IMR-90 (cell line): ENCODE measurements around the gene TSEN34. TPM values are rescaled to one million over a fixed set of nuclear protein-coding genes. Genes with fewer than 3 reads are reported as not detected.

Source experiments
- ATAC-seq: fragments of 200-7000 bp; cut with Tn5 transposase; 2 replicates; pipeline ENCODE4 v1.9.1; 2020; ENCODE audit warnings: low read depth, mild to moderate bottlenecking, moderate library complexity
- BruUV-seq: library from RNA; stranded (reverse); fragments of 400-500 nt; replicated peaks from 2 replicates; lab custom pipeline; 2021; lab: Mats Ljungman, UMichigan
- CTCF ChIA-PET: fragments of 300-600 bp; formaldehyde crosslinking; extraction: SDS; loops from one replicate; lab custom pipeline; 2021; ENCODE audit warnings: antibody characterized with exemption; lab: Yijun Ruan, JAX
- POLR2A ChIA-PET: fragments of 300-600 bp; sonication (Branson Sonifier 250); formaldehyde crosslinking; loops from one replicate; lab custom pipeline; 2022; ENCODE audit warnings: antibody characterized with exemption; ENCODE audit not compliant: unreplicated experiment; lab: Charles Lee
- DNase-seq: peaks from one replicate; pipeline ENCODE4 v3.0.0; 2013
- H2AFZ ChIP-seq: replicated peaks from 2 replicates; pipeline ENCODE3; 2013; ENCODE audit warnings: low read length, mild to moderate bottlenecking; ENCODE audit not compliant: poor library complexity
- H2AK5ac ChIP-seq: 2 replicates; pipeline ENCODE4 v1.6.1; 2013; ENCODE audit warnings: low read depth, low read length, inconsistent platforms
- H2AK9ac ChIP-seq: replicated peaks from 2 replicates; pipeline ENCODE3; 2013; ENCODE audit warnings: mild to moderate bottlenecking, low read depth, low read length, moderate library complexity; ENCODE audit not compliant: poor library complexity
- H2BK120ac ChIP-seq: 2 replicates; pipeline ENCODE4 v1.6.1; 2013; ENCODE audit warnings: low read depth, low read length, inconsistent platforms
- H2BK15ac ChIP-seq: 3 replicates; pipeline ENCODE4 v1.6.1; 2013; ENCODE audit warnings: low read depth, low read length, inconsistent platforms
- H2BK20ac ChIP-seq: 2 replicates; pipeline ENCODE4 v1.6.1; 2013; ENCODE audit warnings: low read depth, mild to moderate bottlenecking, inconsistent platforms, low read length, moderate library complexity
- H2BK5ac ChIP-seq: 2 replicates; pipeline ENCODE4 v1.6.1; 2013; ENCODE audit warnings: mild to moderate bottlenecking, low read depth, low read length, inconsistent platforms; ENCODE audit not compliant: poor library complexity, severe bottlenecking
- H3K14ac ChIP-seq: replicated peaks from 2 replicates; pipeline ENCODE4 v1.6.1; 2013; ENCODE audit warnings: low read depth, low read length, inconsistent platforms
- H3K18ac ChIP-seq: 2 replicates; pipeline ENCODE4 v1.6.1; 2013; ENCODE audit warnings: low read depth, low read length, control low read depth
- H3K23ac ChIP-seq: 2 replicates; pipeline ENCODE4 v1.6.1; 2013; ENCODE audit warnings: low read depth, low read length, inconsistent platforms
- H3K27ac ChIP-seq: 2 replicates; pipeline ENCODE4 v1.5.1; 2013; ENCODE audit warnings: mild to moderate bottlenecking, control low read depth, low read length; ENCODE audit not compliant: insufficient read depth
- H3K27me3 ChIP-seq: 2 replicates; pipeline ENCODE4 v1.6.1; 2013; ENCODE audit warnings: low read length; ENCODE audit not compliant: control insufficient read depth, insufficient read depth
- H3K36me3 ChIP-seq: 2 replicates; pipeline ENCODE4 v1.6.1; 2013; ENCODE audit warnings: low read length, mixed read lengths; ENCODE audit not compliant: control insufficient read depth, insufficient read depth
- H3K4ac ChIP-seq: 2 replicates; pipeline ENCODE4 v1.6.1; 2013; ENCODE audit warnings: low read depth, low read length, inconsistent platforms
- H3K4me1 ChIP-seq: 2 replicates; pipeline ENCODE4 v1.6.1; 2013; ENCODE audit warnings: low read length, mixed read lengths; ENCODE audit not compliant: control insufficient read depth, insufficient read depth
- H3K4me2 ChIP-seq: 2 replicates; pipeline ENCODE4 v1.6.1; 2013; ENCODE audit warnings: low read depth, mild to moderate bottlenecking, control low read depth, low read length, moderate library complexity
- H3K4me3 ChIP-seq: 2 replicates; pipeline ENCODE4 v1.5.1; 2013; ENCODE audit warnings: low read depth, mild to moderate bottlenecking, control low read depth, low read length, moderate library complexity; ENCODE audit not compliant: insufficient read depth
- H3K56ac ChIP-seq: 2 replicates; pipeline ENCODE4 v1.6.1; 2013; ENCODE audit warnings: low read length, inconsistent platforms; ENCODE audit not compliant: insufficient read depth; ENCODE audit errors: extremely low read depth
- H3K79me1 ChIP-seq, 2 experiments: 2 replicates each; pipeline ENCODE4 v1.6.1; 2013; ENCODE audit warnings: low read length in 2 of 2, inconsistent platforms in 1 of 2, low read depth in 1 of 2
- H3K9ac ChIP-seq: 2 replicates; pipeline ENCODE4 v1.6.1; 2013; ENCODE audit warnings: low read depth, low read length, control low read depth
- H3K9me1 ChIP-seq: 2 replicates; pipeline ENCODE4 v1.6.1; 2013; ENCODE audit warnings: low read length, inconsistent platforms; ENCODE audit not compliant: insufficient read depth
- H3K9me3 ChIP-seq: 2 replicates; pipeline ENCODE4 v1.6.1; 2013; ENCODE audit warnings: low read length; ENCODE audit not compliant: control insufficient read depth, insufficient read depth
- H4K20me1 ChIP-seq: 2 replicates; pipeline ENCODE4 v1.6.1; 2013; ENCODE audit warnings: low read length, inconsistent platforms; ENCODE audit not compliant: insufficient read depth
- H4K5ac ChIP-seq: 2 replicates; pipeline ENCODE4 v1.6.1; 2013; ENCODE audit warnings: mild to moderate bottlenecking, low read depth, low read length, control low read depth
- H4K8ac ChIP-seq, 2 experiments: 2 replicates each; pipeline ENCODE4 v1.6.1; 2013; ENCODE audit warnings: low read depth in 2 of 2, low read length in 2 of 2, control low read depth in 1 of 2, inconsistent platforms in 1 of 2
- H4K91ac ChIP-seq: 2 replicates; pipeline ENCODE4 v1.6.1; 2013; ENCODE audit warnings: low read depth, low read length, inconsistent platforms; ENCODE audit not compliant: insufficient read depth
- BHLHE40 ChIP-seq: fragments of 150-350 bp; IDR thresholded peaks from 2 replicates; pipeline ENCODE4 v1.6.1; 2016; ENCODE audit warnings: mild to moderate bottlenecking, low read depth, low read length
- CEBPB ChIP-seq: IDR thresholded peaks from 2 replicates; pipeline ENCODE4 v1.6.1; 2012; ENCODE audit warnings: low read depth, low read length, improper control_type of control experiment
- CHD1 ChIP-seq: IDR thresholded peaks from 2 replicates; pipeline ENCODE4 v1.6.1; 2012; ENCODE audit warnings: low read depth, low read length, improper control_type of control experiment
- CTCF ChIP-seq: conservative IDR thresholded peaks from 2 replicates; pipeline ENCODE4 v1.5.1; 2012; ENCODE audit warnings: mild to moderate bottlenecking, low read depth, low read length, improper control_type of control experiment
- ELK1 ChIP-seq: fragments of 150-350 bp; IDR thresholded peaks from 2 replicates; pipeline ENCODE4 v1.6.1; 2016; ENCODE audit warnings: low read depth, mild to moderate bottlenecking, low read length, moderate library complexity, borderline replicate concordance
- FOS ChIP-seq: fragments of 150-350 bp; IDR thresholded peaks from 2 replicates; pipeline ENCODE4 v1.6.1; 2016; ENCODE audit warnings: low read depth, low read length
- MAFK ChIP-seq: IDR thresholded peaks from 2 replicates; pipeline ENCODE4 v1.6.1; 2012; ENCODE audit warnings: low read depth, low read length, improper control_type of control experiment
- MAZ ChIP-seq: IDR thresholded peaks from 2 replicates; pipeline ENCODE4 v1.6.1; 2012; ENCODE audit warnings: low read depth, mild to moderate bottlenecking, low read length, improper control_type of control experiment, moderate library complexity, borderline replicate concordance
- MXI1 ChIP-seq: IDR thresholded peaks from 2 replicates; pipeline ENCODE4 v1.6.1; 2012; ENCODE audit warnings: low read depth, mild to moderate bottlenecking, low read length, moderate library complexity, borderline replicate concordance
- RAD21 ChIP-seq: IDR thresholded peaks from 2 replicates; pipeline ENCODE4 v1.6.1; 2012; ENCODE audit warnings: low read length, improper control_type of control experiment
- RCOR1 ChIP-seq: IDR thresholded peaks from 2 replicates; pipeline ENCODE4 v1.6.1; 2012; ENCODE audit warnings: mild to moderate bottlenecking, low read length, improper control_type of control experiment; ENCODE audit not compliant: insufficient replicate concordance
- RFX5 ChIP-seq: IDR thresholded peaks from 2 replicates; pipeline ENCODE4 v1.8.0; 2012; ENCODE audit warnings: low read depth, mild to moderate bottlenecking, low read length, moderate library complexity
- SMC3 ChIP-seq: fragments of 150-350 bp; IDR thresholded peaks from 2 replicates; pipeline ENCODE4 v1.6.1; 2016; ENCODE audit warnings: low read depth, mild to moderate bottlenecking, antibody characterized with exemption, low read length, moderate library complexity
- USF2 ChIP-seq: fragments of 150-350 bp; IDR thresholded peaks from 2 replicates; pipeline ENCODE4 v1.6.1; 2017; ENCODE audit warnings: mild to moderate bottlenecking, antibody characterized with exemption, low read length, low read depth
- WGBS, 2 experiments: methylation state at CpG; one replicate each; pipeline versions ENCODE4 v1.1.5 to v1.1.7; 2013; ENCODE audit warnings: missing lambda C conversion rate in 2 of 2; ENCODE audit not compliant: insufficient read length in 1 of 2; ENCODE audit errors: extremely low coverage in 2 of 2; 5-methylcytosine and 5-hydroxymethylcytosine counted together
- dilution Hi-C: fragments of 300-500 bp; cut with HindIII; formaldehyde crosslinking; loops from one replicate; pipeline ENCODE4 v1.14.3; 2018; ENCODE audit warnings: low sequenced_read_pairs; ENCODE audit not compliant: unreplicated experiment
- in situ Hi-C: fragments of 300-500 bp; cut with MboI; formaldehyde crosslinking; loops from 3 replicates; pipeline ENCODE4 v1.14.3; 2019; ENCODE audit warnings: low sequenced_read_pairs, inconsistent platforms, mixed read lengths
- intact Hi-C: fragments of 100-400 bp; cut with micrococcal nuclease; formaldehyde crosslinking; loops from 2 replicates; pipeline ENCODE4 v1.10.0; 2022
- polyA plus RNA-seq, 3 experiments: library from polyadenylated mRNA; depleted of rRNA; stranded (reverse); fragments of >200 nt; gene quantifications; 2 replicates each; pipeline ENCODE4 v1.2.3, GENCODE V29; 2012; ENCODE audit warnings: low replicate concordance in 1 of 3
- total RNA-seq: library from RNA; depleted of rRNA; stranded (reverse); fragments of >200 nt; gene quantifications from 2 replicates; pipeline ENCODE4 v1.2.3, GENCODE V29; 2012

Gene TSEN34
- total and polyA plus RNA-seq, 2 of the 4 experiments (the other 2 are of a cell fraction): 32.1 to 69.4 TPM

GRCh38 chr19:54172471-54173358, 18.4 kb upstream of the TSEN34 start, which contains the start of gene TMC4:
TSS of gene TMC4 (minus strand) at chr19:54173160. CDS start at chr19:54173117, 43 bp downstream.
- Histone ChIP-seq H3K56ac (no peak within 1 kb of the TSS), H3K27me3 (no peaks in the 10 kb centered on the region), H3K9me1 (no peaks in the 10 kb centered on the region), H3K79me1 (no peaks in the 10 kb centered on the region; a peak in 1 of 4 replicates), H3K9ac (no peak within 1 kb of the TSS), H3K4me2 (no peak within 1 kb of the TSS), H2BK20ac (no peak within 1 kb of the TSS), H3K18ac (no peak within 1 kb of the TSS), H2AFZ (peak within 1 kb of the TSS; percentile 75), H3K4me1 (no peaks in the 10 kb centered on the region), H4K8ac (no peak within 1 kb of the TSS), H3K36me3 (peaks cover 6% of the 10 kb centered on the region; the same call in 1 of the 2 replicates), H4K5ac (no peak within 1 kb of the TSS), H4K20me1 (no peaks in the 10 kb centered on the region; the same call in 1 of the 2 replicates), H3K14ac (no peak within 1 kb of the TSS), H3K9me3 (no peaks in the 10 kb centered on the region), H2BK120ac (no peak within 1 kb of the TSS), H2BK15ac (no peak within 1 kb of the TSS), H3K27ac (no peak within 1 kb of the TSS), H4K91ac (no peak within 1 kb of the TSS), H3K23ac (no peak within 1 kb of the TSS), H2BK5ac (no peak within 1 kb of the TSS), H2AK5ac (0 out of 2 replicates have a peak within 1 kb of the TSS, but pooled peaks have one; percentile 15), H2AK9ac (peak within 1 kb of the TSS; percentile 72), H3K4ac (no peak within 1 kb of the TSS), H3K4me3 (no peak within 1 kb of the TSS)
- in situ Hi-C loops (no loop called here), intact Hi-C loops (no loop called here), dilution Hi-C loops (no loop called here)
- ChIA-PET CTCF (no interaction called here), POLR2A (no interaction called here)
- WGBS, 2 experiments: 43% methylated on average over 4 of the region's 13 CpGs; no CpG with 5 or more reads in 1 of the 2 experiments
- BruUV-seq: no TSS peak
- ATAC-seq (peak; percentile 55), DNase-seq (no peak)
- TF ChIP-seq RCOR1 (no peak), CTCF (no peak), FOS (no peak), MXI1 (no peak), CHD1 (no peak), ELK1 (no peak), RAD21 (no peak), BHLHE40 (no peak), RFX5 (no peak), MAFK (no peak), MAZ (no peak), CEBPB (no peak), USF2 (no peak), SMC3 (no peak)
